ENCODE results near the gene ZNF410.

DNA sequence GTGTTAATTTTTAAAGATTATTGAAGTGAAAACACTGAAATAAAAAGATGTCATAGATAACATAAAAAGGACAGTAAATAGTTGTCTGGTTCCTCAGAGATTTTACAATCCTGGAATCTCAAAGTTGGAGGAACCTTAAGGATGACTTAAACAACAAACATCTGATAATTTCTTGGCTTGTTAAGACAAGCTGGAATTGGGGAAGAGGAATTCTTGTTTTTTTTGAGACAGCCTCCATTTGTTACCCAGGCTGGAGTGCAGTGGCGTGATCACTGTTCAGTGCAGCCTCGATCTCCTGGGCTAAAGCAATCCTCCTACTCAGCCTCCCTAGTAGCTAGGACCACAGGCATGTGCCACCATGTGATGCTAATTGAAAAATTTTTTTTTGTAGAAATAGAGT lies 2.3 kb downstream of the ZNF410 start:
- TF ChIP-seq ATRX (CRISPR knock-in tag; IDR thresholded peaks at IDR 0.05; ENCODE audit: borderline replicate concordance), result no peak
- TF ChIP-seq JUN (CRISPR knock-in tag; IDR thresholded peaks at IDR 0.05), result no peak
- TF ChIP-seq, protein P1, sequence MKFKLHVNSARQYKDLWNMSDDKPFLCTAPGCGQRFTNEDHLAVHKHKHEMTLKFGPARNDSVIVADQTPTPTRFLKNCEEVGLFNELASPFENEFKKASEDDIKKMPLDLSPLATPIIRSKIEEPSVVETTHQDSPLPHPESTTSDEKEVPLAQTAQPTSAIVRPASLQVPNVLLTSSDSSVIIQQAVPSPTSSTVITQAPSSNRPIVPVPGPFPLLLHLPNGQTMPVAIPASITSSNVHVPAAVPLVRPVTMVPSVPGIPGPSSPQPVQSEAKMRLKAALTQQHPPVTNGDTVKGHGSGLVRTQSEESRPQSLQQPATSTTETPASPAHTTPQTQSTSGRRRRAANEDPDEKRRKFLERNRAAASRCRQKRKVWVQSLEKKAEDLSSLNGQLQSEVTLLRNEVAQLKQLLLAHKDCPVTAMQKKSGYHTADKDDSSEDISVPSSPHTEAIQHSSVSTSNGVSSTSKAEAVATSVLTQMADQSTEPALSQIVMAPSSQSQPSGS (CRISPR knock-in tag; IDR thresholded peaks at IDR 0.05), result no peak
- TF ChIP-seq ZSCAN25 (CRISPR knock-in tag; IDR thresholded peaks at IDR 0.05), result no peak
- no peak for TF ChIP-seq EP300 (IDR thresholded peaks at IDR 0.05; ENCODE audit: low read depth in 2 of 2, low read length in 2 of 2)
- TF ChIP-seq EP300 (CRISPR knock-in tag; IDR thresholded peaks at IDR 0.05; ENCODE audit: borderline replicate concordance), result no peak

Data from HepG2 (cell line).